Lower leg skin (tissue), 3 donors: ENCODE measurements around the gene AP3S1.

ENCODE experiments used
- CTCF ChIP-seq, 3 donors: fragments of 450-650 bp; IDR thresholded peaks; one replicate each; pipeline ENCODE4 v1.5.1; 2016; ENCODE audit warnings: antibody characterized with exemption in 3 of 3, mild to moderate bottlenecking in 3 of 3, moderate library complexity in 2 of 3
- POLR2A ChIP-seq, 2 donors: fragments of 450-650 bp; IDR thresholded peaks; one replicate each; pipeline ENCODE4 v1.6.1; 2016 to 2017; ENCODE audit warnings: antibody characterized with exemption in 2 of 2, mild to moderate bottlenecking in 1 of 2, moderate library complexity in 1 of 2

DNA sequence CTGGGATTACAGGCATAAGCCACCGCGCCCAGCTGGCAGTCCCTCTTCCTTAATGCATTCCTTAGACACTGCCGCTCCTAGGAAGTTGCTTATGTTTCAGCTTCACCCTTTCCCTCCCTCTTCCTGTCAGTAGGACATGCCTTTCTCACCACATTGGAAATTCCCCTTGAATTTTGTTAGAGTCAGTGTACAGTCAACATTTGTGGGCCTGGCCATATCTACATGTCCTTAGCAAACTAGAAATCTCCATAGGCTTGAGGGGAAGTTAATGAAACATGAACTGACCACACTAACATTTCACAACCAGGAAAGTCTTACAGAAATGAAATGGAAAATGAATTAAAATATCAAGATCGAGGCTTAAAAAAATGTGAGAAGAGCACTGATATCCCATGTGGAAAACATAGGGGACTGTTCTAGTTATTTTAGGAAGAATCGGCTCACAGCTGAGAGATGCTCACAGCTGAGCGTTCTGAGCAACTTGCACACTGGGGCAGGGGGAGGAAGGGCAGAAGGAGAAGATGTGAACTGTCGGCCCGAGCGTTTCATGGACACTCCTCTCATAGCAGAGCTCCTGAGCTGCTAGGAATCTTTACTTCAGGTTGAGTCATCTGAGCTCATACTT is 99.4 kb downstream of the AP3S1 start:
- TF ChIP-seq CTCF (IDR thresholded peaks at IDR 0.05) (no peak), POLR2A (IDR thresholded peaks at IDR 0.05) (no peak)
